GM18526 (cell line): ENCODE data around the gene RNF41.

ENCODE experiments used
- POLR2A ChIP-seq: IDR thresholded peaks from 3 replicates; pipeline ENCODE4 v1.6.1; 2011; ENCODE audit not compliant: insufficient read length; ENCODE audit errors: extremely low read depth

Gene RNF41

DNA sequence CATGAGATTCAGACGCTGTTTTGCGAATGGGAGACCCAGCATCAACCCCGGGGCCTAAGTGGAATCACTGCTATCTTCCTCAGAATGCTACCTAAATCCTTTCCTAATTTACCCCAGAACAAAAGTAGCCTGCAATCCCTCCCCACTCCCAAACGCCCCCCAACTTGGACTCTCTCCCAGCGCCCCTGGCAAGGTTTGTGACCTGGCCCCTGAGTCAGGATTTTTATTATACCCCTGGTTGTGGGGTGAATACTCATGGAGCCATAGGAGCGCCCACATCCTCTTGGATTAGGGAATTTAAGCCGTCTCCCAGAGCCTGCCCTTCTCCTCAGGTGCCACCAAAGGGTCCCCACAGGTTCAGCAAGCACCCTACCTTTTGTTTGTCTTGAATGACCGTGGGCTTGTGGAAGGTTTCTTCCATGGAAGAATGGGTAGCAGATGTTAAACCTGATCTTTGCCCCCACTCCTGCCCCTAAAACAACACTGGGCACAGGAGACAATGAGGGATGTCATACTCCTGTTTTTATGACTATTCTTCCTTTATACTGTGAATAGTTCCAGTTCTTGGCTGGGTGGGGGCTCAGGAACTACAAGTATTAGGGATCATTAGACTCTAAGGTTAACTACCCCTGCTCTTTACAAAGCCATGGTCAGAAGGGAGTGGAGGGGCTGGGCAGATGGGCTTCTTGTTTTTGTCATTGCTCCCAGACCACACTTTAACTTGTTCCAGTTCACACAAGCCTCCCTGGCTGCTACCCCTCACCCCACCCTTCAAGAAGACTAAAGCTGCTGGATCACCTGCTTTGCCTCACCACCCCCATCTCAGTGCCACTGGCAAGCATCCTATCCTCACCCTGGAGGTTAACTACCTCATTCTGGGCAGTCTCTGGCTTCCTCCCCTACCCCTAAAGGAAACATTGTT, 68.7 kb downstream of the RNF41 start:
- TF ChIP-seq POLR2A = no peak
